ENCODE measurements around the gene CYP2B6.

DNA sequence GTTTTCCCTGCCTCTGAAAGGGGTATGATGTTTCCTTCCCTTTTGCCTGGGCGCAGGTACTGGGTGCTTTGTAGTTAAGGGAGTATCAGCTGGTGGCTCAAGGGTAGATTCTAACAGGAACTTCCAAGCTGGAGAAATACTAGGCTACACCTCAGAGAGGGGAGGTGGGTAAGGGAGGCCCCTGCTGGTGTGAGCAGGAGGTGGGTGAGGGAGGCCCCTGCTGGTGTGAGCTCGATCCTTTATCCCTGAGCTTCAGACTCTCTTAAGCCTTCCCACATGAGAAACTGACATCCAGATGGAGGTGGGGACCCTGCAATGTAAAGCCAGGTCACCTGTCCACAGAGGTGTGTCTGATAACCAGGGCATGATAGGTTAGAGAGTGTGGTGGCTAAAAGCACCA is 32.1 kb downstream of the CYP2B6 start:
- TF ChIP-seq, protein P1, sequence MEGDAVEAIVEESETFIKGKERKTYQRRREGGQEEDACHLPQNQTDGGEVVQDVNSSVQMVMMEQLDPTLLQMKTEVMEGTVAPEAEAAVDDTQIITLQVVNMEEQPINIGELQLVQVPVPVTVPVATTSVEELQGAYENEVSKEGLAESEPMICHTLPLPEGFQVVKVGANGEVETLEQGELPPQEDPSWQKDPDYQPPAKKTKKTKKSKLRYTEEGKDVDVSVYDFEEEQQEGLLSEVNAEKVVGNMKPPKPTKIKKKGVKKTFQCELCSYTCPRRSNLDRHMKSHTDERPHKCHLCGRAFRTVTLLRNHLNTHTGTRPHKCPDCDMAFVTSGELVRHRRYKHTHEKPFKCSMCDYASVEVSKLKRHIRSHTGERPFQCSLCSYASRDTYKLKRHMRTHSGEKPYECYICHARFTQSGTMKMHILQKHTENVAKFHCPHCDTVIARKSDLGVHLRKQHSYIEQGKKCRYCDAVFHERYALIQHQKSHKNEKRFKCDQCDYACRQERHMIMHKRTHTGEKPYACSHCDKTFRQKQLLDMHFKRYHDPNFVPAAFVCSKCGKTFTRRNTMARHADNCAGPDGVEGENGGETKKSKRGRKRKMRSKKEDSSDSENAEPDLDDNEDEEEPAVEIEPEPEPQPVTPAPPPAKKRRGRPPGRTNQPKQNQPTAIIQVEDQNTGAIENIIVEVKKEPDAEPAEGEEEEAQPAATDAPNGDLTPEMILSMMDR (IDR thresholded peaks at IDR 0.05): no peak
- no peak for TF ChIP-seq POLR2AphosphoS5 (IDR thresholded peaks at IDR 0.05)

Data from prostate gland (tissue), 2 donors.